CD4-positive, alpha-beta T cell treated with Interleukin-2 at 100 ng/mL for 4 hours (primary cell): ENCODE data around the gene KRTAP12-2.
A peak's percentile ranks its signal among the peaks of the same experiment; 100 is the strongest.
"Not testable (repeated sequence)": the region's sequence is repeated elsewhere in the genome, so short reads cannot be mapped to it uniquely, and the experiment has no call there.

Experiments
- DNase-seq: peaks from one replicate; pipeline ENCODE4 v3.0.0-alpha.2; 2020; ENCODE audit warnings: low spot score

The KRTAP12-2 gene

DNA sequence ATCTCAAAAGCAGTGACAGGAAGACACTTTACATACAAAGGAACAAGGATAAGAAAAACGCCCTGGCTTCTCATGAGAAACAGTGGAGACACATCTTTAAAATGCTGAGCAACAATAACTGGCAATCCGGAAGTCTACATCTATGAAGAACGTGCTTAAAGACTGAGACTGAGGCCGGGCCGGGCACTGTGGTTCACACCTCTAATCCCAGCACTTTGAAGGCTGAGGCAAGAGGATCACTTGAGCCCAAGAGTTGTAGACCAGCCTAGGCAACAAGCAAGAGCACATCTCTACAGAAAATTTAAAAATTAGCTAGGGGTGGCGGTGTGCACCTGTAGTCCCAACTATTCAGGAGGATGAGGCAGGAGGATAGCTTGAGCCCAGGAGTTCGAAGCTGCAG, 17.4 kb upstream of the KRTAP12-2 start:
- no peak for DNase-seq

DNA sequence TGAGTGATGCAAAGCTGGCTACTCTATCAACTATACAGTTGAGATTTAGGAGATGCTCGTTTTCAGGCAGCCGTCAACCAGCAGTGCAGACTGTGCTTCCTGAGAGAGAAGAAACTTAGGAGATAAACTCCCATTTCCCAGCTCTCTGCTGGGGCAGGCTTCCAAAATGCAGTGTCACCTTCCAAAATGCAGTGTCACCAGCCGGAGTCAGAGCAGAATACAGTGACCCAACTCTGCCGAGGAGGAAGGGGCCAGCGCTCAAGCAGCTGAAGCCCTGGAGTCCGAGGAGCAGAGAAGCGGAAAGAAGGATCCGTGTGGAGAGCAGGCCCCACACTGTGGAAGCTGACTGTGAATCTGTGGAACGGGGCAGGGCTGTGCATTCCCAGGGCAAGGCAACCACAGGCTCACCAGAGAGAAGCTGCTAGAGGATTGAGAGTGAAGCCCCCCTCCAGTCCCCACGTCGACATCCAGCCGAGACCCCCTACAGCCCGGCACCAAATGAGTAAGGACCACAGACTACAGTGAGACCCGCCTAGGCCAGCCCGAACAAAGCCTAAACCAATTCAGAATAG, 15.9 kb upstream of the KRTAP12-2 start:
- DNase-seq, result no peak

DNA sequence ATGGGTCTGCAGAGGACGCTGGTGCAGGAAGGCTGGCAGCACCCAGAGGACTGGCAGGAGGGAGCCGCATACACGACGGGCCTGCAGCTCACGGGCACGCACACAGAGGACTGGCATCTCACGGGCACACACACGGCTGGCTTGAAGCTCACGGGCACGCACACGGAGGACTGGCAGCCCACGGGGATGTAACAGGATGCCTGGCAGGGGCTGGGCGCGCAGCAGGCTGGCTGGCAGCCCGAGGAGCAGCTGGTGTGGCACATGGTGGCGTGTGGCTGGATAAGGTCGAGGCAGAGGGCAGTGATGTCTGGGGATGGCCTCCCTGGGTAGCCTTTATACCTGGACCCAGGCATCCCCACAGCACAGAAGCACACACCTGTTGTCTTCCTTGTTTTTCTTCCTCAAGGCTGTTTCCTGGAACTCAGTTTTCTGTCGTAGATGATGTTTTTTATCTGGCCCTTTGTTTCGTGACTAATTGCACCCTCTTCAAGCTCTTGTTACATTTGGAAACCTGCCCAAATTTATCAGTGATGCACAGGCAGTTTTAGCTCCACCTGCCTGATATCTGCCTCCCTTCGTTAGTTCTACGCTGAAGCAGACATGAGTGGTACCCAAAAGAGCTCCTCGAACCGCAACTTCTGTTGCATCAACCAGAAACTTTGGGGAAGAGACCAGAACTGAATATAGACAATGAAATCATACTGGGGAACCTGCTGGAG, 15.3 kb upstream of the KRTAP12-2 start, which contains the start of gene KRTAP12-1:
TSS of gene KRTAP12-1 (minus strand) at position 303 of the 719 bp plus-strand sequence. CDS start at position 263, 40 bp downstream.
- DNase-seq, result no peak

DNA sequence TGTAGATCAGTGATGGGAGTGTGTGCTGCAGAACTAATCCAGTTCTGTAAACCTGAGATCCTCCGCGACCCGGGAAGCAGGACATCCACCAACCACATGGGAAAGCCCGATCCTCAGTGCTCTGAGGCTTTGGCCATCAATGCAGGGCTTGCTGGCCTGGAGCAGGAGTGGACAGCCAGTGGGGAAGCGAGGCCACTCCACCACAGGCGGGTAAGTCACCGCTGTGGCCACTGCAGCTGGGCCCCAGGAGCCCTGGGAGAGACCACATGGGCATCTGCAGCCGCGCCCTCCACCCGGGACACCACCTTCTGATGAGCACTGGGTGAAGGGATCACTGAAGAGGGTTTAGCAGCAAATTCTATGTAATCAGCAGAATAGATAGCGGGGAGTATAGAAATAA, 14.4 kb upstream of the KRTAP12-2 start:
- DNase-seq, result no peak

DNA sequence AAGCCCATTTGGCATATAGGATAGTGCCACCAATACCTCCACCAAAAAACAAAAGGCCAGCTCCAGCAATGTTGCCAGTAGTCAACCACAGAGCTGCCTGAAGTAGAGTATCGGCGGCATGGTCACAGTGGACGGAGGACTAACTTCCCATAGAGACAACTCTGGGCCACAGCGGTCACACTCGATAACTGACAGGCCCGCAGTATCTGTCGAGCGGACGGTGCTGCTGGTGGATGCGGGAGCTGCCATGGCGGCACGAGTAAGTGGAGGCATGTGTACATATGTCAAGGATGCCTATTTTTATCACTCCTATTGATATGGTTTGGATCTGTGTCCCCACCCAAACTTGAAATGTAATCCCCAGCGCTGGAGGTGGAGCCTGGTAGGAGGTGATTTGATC, 11.2 kb upstream of the KRTAP12-2 start:
- no peak for DNase-seq

DNA sequence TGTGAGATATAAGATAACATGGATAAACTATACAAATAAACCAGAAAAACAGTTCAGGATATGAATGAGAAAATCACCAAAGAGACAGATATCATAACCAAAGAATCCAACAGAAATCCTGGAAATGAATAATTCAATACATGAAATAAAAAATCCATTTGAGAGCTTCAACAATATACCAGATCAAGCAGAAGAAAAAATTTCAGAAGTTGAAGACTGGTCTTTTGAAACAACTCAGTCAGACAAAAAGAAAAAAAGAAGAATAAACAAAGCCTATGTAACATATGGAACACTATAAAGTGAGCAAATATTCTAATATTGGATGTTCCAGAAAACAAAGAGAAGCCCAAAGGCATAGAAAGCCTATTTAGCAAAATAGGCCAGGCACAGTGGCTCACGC, 5.2 kb upstream of the KRTAP12-2 start:
- no peak for DNase-seq

DNA sequence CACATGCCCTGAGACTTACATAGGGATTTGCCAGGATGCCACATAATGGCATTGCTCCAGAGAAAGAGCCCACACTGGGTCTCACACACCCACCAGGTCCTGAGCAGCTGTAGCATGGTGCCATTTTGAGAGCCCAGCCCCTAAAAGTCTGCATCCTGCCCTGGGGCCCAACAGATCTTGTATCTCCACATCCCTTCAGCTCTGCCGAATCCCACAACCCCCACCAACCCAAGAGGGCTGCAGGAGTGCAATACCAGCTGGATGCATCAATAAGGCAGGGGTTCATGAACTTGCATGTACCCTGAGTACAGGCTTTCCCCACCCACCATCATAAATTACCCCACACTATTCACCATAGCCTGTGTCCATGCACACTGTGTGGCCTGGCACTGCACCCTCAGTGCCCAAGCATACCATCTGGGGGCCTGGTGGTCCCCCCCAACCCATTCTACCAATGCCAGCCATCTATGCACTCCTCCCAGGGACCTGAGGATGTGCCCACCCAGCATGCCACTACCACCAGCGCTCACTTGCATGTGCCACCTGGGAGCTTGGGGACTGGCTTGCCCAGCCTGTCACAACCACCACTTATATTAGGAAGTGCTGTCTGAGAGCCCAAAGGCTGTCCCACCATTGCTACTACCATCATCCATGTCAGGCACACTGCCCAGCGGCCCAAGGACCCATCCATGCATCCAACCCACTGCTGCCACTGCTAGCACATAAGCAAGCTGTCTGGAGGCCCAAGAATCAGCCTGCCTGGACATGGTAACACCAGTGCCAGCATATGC, 4.1 kb upstream of the KRTAP12-2 start:
- DNase-seq, result no peak

GRCh38 chr21:44667612-44668011, 885 bp upstream of the KRTAP12-2 start:
- no peak for DNase-seq

GRCh38 chr21:44664691-44665090, 2.0 kb downstream of the KRTAP12-2 start:
- no peak for DNase-seq

GRCh38 chr21:44661567-44661966, 5.2 kb downstream of the KRTAP12-2 start:
- DNase-seq, result not testable (repeated sequence)

DNA sequence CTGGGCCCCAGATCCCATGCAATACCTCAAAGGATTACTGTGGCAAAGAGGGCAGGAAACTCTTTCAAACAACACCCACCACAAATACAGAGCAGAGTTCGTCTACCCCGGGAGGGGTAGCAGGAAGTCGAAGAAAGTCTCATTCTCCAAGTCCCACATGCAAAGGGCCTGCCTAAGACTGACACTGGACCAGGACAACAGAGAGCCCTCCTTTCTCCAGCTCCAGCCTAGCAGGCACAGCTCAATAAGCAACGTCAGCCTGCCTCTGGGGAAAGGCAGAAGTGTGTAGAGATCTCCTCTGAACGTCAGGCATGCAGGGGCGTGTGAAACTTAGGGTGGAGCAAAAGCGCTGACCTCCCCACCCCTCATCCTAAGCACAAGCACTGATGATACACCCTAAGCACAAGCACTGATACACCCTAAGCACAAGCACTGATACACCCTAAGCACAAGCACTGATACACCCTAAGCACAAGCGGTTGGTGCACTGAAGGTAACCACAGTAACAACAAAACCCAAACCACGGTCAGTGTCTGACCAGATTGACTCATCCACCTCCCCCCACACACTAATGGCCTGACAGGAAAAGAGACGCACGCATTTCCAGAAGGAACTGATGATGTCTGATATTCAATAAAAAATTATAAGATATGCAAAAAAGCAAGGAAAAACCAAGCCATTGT, 7.7 kb downstream of the KRTAP12-2 start:
- peak; percentile 26 for DNase-seq

GRCh38 chr21:44658541-44658910, 8.2 kb downstream of the KRTAP12-2 start:
- no peak for DNase-seq

DNA sequence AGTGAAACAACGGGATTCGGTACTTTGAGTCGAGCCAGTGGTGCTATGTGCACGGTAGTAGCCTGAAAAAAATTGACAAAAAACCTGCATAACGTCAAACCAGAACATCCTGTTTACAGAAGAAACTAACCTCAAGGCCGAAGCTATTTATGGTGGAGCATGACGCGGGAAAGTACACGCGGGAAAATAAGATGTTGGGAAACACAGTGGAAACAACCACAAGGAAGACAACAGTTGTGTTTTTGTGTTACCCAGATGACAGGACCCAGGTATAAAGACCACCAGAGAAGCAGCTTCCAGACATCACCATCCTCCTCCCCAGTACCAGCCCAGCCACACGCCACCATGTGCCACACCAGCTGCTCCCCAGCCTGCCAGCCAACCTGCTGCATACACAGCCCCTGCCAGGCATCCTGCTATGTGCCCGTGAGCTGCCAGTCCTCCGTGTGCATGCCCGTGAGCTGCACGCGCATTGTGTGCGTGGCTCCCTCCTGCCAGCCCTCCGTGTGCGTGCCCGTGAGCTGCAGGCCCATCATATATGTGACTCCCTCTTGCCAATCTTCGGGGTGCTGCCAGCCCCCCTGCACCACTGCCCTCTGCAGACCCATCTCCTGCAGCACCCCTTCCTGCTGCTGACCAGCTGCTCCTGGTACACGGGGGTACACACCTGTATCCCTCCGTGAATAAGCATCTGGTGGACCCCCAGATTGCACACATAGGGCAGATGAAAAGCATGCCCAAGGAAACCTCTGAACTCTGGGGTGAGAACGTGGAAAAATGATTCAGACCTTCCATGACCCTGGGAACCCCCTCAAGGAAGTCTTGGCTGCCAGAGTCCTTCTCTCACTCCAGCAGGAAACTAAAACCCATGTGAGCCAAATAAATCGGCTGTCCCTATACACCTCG, 8.8 kb downstream of the KRTAP12-2 start, which contains the start of gene KRTAP12-3:
TSS of gene KRTAP12-3 (plus strand) at position 298 of the 906 bp plus-strand sequence. CDS start at position 346, 48 bp downstream.
- peak; percentile 58 for DNase-seq

DNA sequence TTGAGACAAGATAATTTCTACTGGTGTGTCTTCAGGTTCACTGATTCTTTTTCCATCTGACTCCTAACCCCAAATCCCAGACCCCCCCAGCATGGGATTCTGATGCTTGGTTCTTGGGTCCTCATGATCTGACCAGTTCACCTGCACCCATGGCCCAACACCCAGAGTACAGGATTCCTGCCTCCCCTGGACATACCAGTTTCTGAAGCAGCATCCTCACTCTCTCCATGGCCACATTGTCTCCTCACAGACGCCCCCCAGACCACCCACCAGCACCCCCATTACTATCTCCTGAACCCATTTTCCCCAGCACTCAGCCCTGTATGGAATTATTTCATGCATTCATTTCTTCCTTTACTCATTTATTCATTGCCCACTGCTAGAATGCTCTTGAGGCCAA, 9.9 kb downstream of the KRTAP12-2 start:
- no peak for DNase-seq

GRCh38 chr21:44654576-44655175, 12.1 kb downstream of the KRTAP12-2 start, which contains the start of gene KRTAP12-4:
Gene KRTAP12-4 (minus strand): TSS chr21:44654659. CDS start chr21:44654614, 45 bp downstream.
- peak; percentile 3 for DNase-seq

- DNase-seq, result peak; percentile 43
These were observed 12.8 kb downstream of the KRTAP12-2 start for GRCh38 chr21:44653656-44654575.

DNA sequence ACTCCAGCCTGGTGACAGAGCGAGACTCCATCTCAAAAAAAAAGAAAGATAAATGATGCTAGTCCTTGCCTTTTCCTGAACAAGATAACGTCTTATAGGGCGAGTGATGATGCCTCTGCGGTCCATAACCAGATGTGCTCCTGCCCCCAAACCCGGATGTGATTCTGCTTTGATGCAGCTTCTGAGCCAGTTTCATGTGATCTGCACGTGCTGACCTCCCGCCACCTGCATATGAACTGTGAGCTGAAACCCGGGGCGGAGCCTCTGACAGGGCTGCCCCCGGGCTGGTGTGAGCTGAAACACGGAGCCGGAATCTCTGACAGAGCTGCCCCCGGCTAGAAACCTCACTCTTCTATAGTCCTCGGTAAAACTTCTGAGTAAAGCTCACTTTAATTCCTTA, 13.6 kb downstream of the KRTAP12-2 start:
- DNase-seq, result no peak

DNA sequence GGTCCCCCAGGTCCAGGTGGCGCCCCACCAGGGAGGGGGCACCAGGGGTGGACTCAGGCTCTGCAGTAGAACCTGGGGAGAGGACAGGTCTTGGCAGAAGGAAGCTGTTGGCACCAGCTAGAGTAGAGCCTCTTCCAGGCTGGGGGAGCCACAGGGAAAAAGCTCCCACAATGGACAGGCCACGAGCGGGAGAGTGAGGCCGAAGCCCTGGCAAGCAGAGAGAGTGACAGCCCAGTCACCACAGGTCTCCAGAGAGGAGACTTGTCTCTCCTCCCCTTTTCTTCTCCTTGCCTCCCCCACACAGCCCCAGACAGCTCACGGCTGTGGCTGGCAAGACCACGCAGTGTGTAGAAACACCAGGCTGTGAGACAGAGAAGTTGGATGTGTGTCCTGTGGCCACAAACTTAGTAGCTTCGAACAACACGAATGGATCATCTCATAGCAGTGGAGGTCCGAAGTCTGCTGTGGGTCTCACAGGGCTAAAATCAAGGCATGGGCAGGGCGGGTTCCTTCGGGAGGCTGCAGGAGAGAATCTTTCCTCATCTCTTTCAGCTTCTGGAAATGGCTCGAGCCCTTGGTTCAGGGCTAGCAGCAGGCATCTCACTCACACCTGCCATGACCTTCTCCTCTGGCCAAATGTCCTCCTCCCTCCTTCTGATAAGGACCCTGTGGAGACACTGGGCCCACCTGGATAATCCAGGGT, 15.6 kb downstream of the KRTAP12-2 start:
- no peak for DNase-seq
